ENCODE results near the gene CCDC187.
A peak's percentile ranks its signal among the peaks of the same experiment; 100 is the strongest.
"Not testable (repeated sequence)": the region's sequence is repeated elsewhere in the genome, so short reads cannot be mapped to it uniquely, and the experiment has no call there.

The CCDC187 gene

DNA sequence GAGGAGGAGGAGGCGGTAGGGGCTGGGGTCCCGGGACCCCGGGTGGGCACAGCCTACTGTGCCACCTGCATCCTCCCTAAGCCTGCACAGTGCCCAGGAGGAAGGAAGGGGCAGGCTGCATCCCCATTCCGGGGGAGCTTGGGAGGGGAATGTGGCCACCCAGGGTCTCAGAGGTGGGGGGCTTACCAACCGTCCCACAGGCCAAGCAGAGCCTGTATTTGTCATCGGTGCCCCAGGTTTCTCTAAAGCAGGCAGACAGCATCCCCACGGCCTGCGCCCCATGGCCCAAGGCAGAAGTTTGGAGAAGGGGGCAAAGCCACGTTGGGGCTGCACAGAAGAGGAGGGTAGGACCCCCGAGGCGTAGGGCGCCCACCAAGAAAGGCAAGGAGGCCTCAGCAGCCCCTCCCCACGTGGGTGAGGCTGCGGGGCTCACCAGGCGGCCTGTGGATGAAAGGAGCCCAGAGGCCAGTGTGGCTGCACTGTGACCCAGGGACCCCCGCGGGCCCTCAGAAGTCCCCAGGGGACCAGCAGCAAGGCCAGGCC lies 22.9 kb upstream of the CCDC187 start:
- no peak for DNase-seq

DNA sequence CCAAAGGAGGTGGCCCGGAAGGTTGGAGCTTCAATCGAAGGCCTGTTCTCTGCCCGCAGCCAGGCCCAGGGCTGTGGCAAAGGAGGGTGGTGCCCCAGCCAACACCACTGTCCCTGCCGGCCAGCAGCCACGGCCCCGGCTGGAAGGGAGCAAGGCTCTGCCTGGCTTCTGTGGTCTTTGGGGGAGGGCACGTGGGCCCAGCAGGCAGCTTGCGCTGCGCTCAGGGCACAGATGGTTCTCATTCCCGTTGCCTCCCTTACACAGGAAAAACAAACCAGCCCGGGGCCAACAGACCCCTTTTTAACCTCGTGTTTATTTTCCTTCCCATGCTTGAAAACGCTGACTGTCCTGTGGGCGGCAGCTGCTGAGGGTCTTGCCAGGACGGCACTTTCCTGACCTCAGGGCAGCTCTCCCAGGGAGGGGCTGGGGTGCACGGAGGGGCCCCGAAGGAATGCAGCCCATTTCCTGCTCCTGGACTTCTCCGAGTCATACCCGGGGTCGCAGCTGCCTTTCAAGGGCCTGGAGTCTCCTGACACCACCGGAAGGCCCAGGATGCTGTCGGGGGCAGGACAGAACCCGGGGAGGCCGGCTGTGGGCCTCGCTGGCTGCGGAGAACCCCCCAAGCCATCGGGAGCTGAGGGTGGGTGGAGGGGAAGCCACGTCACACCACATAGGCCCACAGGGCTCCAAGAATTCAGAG lies 22.3 kb upstream of the CCDC187 start:
- DNase-seq, result no peak

DNA sequence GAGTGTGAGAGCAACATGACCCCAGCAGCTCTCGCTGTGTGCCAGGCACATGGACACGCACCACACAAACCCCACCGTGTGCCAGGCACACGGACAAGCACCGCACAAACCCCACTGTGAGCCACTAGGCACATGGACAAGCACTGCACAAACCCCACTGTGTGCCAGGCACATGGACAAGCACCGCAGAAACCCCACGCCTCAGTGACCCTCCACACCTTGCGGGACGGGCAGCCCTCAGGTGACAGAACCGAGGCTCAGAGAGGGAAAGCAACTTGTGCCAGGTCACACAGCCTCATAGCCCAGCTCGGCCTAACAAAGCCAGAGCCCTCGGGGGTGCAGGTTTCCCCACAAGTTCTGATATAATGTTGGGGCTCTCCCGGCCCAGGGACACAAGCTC lies 21.5 kb upstream of the CCDC187 start:
- DNase-seq, result no peak

DNA sequence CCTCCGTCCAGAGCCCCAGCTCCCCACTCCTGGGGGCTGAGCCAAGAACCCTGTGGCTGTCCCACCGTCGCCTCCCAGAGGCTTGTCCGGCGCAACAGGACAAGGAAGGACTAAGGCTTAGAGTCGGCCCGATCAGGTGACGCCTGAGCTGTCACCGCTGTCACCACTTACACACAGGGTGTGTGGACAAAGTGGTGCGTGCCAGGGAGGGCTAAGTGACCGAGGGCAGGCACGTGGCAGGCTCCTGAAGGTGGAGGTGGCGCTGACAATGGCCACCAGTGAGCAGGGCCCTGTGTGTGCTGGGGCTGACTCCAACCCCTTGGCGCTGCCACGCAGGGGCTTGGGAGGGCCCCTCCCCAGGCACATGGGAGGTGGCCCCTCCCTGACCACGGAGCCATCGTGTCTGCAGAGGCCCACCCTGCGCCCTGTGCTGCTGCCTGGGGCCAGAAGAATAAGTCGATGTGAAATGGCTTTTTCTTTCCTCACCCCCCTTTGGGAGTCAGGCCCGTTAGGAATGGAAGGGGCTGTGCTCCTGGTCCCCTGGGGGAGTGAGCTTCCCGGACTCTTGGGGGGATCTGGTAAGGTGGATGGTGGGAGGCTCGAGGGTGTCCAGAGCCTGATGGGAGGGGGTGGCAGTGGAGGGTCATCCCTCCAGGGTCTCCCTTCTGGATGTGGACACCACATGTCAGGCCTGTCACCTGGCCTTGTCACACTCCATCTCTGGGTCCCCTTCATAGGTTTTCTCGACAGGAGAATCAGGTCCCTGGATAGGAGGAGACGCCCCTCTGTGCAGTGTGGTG lies 20.8 kb upstream of the CCDC187 start:
- no peak for DNase-seq

DNA sequence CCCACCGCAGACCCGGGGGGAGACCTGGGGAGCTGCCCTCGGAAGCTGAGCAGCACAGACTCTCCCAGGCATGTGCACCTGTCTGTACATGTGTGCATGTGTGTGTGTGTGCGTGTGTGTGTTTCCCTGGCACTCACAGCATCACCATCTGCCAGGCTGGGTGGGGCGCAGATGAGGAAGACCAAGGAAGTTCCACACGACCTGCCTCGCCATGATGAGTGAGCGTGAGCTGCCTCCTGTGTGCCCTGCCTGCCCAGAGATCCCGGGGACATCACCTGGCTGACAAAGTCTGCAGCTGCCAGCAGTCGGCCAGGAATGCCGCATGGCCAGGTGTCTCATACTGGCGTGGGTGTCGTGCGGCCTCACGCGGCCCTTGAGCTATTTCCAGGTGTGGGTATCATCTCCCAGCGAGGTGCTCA lies 19.5 kb upstream of the CCDC187 start:
- no peak for DNase-seq

DNA sequence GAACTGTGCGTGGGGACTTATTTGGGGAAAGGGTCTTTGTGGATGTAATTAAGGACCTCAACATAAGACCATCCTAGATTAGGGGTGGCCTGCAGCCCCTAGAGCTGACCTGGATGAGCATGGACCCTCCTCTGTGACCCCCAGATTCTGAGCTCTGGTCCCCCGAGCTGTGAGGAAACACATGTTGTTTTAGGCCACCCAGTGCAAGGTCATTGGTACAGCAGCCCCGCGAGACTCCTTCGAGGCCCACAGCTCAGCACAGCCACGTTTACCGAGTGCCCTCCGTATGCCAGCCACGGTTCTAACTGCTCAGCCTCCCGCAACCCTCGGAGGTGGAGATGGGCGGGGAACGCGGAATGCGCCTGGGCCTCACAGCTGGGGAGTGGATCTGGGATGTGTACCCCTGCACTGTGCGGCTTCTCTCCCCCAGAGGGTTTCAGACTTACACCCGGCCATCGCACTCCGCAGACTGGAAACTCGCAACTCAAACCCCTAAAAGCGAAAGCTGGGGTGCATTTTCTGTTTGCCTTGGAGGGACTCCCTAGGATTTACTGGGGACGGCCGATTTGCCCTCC lies 18.9 kb upstream of the CCDC187 start:
- DNase-seq, result no peak

DNA sequence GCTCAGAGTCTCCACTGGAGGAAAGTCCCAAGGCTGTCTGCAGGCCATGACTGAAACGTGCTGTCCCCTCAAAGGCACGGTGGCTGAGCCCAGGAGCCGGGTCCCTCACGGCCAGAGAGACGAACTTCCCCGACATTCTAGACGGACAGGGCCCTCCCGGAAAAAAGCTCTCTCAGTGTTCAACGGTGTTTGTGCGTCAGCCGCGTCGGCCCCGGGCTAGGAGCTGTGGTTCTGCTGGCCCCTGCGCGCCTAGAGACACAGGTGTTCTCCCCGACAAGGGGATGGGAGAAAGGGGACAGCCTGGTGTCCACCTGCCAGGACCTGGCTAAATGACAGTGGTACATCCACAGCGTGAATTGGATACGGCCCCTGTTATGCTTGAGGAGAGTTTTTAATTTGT lies 17.7 kb upstream of the CCDC187 start:
- no peak for DNase-seq

DNA sequence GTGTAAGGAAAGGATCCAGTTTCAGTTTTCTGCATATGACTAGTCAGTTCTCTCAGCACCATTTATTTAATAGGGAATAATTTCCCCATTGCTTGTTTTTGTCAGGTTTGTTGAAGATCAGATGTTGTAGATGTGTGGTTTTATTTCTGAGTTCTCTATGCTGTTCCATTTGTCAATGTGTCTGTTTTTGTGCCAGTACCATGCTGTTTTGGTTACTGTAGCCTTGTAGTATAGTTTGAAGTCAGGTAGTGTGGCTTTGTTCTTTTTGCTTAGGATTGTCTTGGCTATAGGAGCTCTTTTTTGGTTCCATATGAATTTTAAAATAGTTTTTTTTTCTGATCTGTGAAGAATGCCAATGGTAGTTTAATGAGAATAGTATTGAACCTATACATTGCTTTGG lies 17.1 kb upstream of the CCDC187 start:
- DNase-seq, result not testable (repeated sequence)

DNA sequence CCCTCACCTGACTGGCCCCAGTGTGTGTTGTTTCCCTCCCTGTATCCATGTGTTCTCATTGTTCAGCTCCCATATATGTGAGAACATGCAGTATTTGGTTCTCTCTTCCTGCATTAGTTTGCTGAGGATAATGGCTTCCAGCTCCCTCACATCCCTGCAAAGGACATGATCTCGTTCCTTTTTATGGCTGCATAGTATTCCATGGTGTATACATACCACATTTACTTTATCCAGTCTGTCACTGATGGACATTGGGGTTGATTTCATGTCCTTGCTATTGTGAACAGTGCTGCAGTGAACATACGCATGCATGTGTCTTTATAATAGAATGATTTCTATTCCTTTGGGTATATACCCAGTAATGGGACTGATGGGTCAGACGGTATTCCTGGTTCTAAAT lies 16.1 kb upstream of the CCDC187 start:
- DNase-seq, result not testable (repeated sequence)

DNA sequence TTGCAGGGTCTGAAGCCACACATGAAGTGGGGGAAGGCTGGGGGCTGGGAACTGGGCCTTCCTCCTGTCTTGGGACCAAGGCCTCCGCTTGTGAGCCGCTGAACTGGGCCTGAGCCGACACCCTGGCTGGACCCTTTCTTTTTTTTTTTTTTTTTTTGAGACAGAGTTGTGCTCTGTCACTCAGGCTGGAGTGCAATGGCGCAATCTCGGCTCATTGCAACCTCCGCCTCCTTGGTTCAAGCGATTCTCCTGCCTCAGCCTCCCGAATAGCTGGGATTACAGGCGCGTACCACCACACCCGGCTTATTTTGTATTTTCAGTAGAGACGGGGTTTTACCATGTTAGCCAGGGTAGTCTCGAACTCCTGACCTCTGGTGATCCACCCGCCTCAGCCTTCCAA lies 15.3 kb upstream of the CCDC187 start:
- not testable (repeated sequence) for DNase-seq

DNA sequence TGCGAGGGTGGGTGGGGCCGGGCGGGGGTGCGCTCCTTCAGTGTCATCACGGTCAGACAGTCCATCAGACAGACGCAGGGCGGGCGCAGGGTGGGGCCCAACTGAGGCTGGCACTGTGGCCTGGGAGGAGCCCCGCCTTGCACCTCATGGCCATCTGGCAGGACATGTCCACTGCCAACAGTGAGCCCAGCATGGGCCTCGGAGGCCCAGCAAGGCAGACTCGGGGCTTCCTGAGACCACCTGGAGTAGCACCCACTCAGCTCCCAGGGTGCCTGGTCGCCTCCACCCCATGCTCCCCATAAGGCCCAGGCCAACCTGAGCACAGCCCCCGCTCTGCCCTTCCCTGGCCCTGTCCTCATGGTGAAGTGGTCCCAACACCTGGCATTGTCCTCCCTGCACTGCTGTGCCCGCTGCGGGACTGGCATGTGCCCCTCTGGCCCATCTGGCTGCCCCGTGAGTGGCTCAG lies 14.9 kb upstream of the CCDC187 start:
- no peak for DNase-seq

DNA sequence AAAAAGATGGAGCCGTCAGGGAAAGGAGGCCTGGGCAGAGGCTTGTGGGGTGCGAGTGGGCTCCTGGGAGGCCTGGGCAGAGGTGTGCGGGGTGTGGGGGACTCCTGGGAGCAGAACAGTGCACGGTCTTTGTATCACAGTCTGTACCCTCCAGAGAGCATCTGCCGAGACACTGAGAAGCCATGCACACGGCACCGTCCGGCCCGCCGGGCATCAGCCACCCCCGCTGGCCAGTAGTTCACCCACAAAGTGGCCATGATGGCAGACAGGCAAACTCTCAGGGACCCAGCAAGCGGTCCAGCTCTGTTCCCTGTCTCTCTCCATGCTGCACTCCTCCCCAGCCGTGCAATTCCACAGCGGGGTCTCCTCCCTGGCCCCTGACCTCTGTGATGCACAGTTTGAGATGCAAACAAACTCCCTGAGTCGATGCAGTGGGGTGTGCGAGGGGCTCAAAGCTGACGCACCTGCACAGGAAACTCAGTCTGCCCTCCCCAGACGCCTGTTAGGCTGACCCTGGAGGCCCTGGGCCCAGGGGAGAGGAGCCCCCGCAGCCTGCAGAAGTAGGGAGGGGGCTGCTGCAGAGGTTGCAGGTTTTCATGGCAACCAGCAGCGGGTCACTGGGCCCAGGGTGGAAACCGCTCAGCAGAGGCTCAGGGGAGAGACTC lies 14.3 kb upstream of the CCDC187 start:
- DNase-seq, result no peak

DNA sequence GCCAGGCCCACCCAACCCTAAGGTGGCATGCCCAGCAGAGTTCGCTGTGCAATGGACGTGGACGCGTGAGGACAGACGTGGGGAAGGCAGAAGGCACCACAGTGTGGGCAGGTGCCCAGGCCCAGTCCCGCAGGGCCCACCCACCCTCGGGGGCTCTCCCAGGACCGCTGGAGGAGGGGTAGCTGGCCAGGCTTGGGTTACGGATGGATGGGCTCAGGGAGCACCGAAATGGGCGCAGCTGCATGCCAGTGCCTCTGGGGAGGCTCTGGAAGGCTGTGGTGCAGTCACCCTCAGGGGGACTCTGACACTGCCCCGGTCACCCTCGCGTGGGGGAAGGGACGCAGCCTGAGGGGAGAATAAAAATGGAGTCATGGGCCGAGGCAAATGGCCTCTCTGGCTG lies 13.8 kb upstream of the CCDC187 start:
- no peak for DNase-seq

DNA sequence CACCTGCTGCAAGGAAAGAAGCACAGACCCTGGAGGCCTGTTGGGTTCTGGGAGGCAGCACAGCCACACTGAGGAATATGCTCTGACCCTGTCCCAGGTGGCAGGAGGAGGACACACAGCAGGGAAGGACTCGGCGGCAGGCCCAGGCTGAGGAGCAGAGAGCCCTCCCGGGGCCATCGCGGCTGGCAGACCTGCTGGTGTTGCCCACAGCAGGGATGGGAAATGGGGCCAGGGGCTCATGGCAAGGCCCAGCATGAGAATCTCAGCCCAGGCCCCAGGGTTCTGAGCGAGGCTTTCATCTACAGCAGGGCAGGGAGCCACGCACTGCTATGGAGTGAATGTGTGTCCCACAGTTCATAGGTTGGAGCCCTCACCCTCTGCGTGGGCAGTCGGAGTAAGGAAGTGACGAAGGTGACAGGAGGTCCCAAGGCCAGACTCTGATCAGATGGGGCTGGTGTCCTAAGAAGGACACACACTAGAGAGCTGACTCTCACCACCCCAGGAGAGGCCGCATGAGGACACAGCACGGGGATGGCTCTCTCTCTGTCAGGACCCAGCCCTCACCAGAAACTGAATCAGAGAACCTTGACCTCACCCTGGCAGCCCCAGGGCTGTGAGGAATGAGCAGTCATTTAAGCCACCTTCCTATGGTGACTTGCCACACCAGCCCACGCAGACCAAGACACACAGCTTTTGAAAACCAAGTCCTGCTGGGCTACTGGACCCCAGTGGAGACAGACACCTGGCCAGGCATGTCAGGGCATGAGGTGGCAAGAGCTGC lies 13.2 kb upstream of the CCDC187 start:
- DNase-seq, result no peak

DNA sequence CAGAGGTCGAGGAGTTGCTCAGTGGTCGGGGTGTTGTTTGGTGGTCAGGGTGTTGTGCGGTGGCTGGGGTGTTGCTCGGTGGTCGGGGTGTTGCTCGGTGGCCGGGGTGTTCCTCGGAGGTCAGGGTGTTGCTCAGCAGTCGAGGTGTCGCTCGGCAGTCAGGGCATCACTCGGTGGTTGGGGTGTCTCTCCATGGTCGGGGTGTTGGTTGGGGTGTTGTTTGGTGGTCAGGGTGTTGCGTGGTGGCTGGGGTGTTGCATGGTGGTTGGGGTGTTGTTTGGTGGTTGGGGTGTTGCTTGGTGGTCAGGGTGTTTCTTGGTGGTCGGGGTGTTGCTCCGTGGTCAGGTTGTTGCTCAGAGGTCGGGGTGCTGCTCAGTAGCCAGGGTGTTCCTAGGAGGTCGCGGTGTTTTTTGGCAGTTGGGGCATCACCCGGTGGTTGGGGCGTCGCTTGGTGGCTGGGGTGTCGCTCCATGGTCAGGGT lies 12.4 kb upstream of the CCDC187 start:
- no peak for DNase-seq

DNA sequence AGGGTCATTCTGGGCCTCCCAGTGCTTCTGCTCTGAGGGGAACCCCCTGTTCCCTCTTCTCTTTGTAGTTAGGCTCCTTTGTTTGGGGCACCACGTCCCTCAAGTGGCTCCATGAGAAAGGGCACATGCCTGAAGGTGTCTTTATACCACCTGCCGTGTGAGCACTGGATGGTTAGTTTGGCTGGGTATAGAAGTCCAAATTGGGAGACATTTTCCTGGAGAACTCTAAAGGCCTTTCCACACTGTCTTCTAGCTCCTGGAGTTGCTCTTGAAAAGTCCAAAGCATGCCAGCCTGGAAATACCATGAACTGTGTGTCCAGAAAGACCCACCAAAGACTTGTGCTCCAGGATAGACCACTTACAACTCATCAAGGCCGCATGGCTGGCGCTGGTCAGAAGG lies 11.1 kb upstream of the CCDC187 start:
- DNase-seq, result no peak

DNA sequence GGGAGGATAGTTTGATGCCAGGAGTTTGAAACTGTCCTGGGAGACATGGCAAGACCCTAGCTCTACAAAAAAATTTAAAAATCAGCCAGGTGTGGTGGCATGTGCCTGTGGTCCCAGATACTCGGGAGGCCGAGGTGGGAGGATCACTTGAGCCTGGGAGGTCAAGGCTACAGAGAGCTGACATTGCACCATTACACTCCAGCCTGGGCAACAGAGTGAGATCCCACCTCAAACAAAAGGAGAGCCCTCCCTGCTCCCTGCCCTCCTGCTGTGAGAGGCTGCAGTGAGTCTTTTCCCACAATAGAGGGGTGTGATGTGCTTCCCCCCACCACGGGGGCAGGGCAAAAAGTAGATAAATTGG lies 10.1 kb upstream of the CCDC187 start:
- DNase-seq, result no peak

DNA sequence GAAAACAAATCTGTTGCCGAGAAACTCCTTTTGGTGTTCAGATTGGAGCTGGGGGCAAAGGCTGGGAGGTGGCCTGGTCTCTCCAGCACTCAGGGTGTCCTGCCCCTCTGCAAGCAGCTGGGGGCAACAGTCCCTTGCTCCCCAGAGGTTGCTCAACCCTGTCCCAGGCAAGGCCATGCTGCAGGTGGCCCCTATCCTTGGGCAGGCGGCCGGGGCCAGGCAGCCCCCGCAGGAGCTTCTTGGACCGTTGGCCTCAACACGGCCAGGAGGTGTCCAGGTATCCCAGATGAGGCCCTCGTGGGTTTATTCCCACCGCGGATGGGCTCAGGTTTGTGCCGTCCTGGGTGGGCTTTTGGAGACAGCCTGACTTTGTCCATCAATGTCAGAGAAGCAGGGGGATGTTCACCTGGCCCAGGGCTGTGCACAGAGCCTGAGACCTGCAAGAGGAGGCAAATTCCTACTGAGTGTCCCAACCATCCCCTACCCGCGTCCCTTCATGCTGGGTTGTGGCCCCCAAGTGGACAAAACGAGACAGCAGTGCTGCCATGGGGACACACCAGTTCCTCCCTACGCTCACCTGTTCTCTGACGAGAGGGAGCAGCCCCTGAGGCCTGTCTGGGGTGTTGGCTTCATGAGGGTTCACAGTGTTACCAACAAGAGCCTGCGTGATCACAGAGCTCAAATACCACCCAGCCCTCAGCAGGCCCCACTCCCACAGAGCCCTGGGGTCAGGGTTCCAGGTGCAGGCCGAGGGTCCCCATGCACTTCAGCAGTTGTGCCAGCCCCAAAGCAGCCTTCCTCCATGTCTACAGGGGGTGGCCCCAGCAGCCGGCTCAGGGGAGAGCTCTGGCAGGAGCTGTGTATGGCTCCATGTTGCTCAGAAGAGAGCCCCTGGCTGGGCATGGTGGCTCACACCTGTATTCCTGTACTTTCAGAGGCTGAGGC lies 9.5 kb upstream of the CCDC187 start:
- no peak for DNase-seq

DNA sequence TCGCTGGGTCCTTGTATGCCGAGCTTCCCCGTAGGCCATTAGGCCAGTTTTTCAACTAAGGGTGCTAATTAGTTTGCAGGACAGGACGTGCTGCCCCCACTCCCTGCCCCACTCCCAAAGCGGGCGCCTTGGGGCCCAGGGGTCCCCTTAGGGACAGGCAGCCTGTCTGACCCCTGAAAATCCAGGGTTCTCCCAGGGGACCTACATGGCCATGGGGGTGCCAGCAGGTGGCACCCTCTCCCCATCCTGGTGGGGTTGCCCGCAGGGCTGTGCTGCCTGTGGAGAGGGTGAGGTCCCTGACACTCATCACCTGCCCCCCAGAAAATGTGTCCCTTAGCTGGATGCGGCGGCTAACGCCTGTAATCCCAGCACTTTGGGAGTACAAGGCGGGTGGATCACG lies 8.5 kb upstream of the CCDC187 start:
- DNase-seq, result peak; percentile 43 to 51

DNA sequence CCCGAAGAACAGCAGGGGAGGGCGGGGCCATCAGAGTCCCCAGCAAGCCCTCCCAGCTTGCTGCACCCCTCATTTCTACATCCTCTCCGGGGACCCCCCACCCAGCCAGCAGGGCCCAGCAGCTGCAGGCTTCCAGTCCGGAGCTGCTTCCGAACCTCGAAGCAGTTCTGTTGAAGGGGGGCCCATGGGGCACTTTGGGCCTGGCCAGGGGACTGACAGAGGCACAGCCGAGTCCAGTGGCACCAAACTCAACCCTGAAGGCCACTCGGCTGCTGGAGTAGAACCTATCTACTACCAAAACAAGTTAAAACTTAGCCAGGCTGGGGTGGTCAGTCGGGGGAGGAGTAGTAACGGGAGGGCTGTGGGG lies 8.1 kb upstream of the CCDC187 start:
- no peak for DNase-seq
